A549 (cell line): ENCODE data around the gene SPACDR. TPM values are rescaled to one million over a fixed set of nuclear protein-coding genes. Genes with fewer than 3 reads are reported as not detected.

Experiments used
- ATAC-seq, 2 experiments: fragments of 200-7000 bp in 1 of 2; fragments of >200 bp in 1 of 2; cut with Nextera tagmentation in 1 of 2; cut with Tn5 transposase in 1 of 2; 3 replicates each; pipeline versions ENCODE4 v1.8.0 to v1.9.1; 2018 to 2020; ENCODE audit warnings: mild to moderate bottlenecking in 1 of 2, moderate library complexity in 1 of 2
- CTCF ChIA-PET: fragments of 300-600 bp; sonication (Branson Sonifier 250); formaldehyde crosslinking; extraction: SDS; loops from one replicate; lab custom pipeline; 2021; ENCODE audit warnings: antibody characterized with exemption, inconsistent platforms; lab: Yijun Ruan, JAX
- POLR2A ChIA-PET: fragments of 350-600 bp; formaldehyde crosslinking; extraction: SDS; loops from one replicate; lab custom pipeline; 2021; ENCODE audit warnings: antibody characterized with exemption, inconsistent platforms; lab: Yijun Ruan, JAX
- DNase-seq, 2 experiments: peaks; one replicate each; pipeline versions ENCODE4 v3.0.0 to v3.0.0-alpha.2; 2011 to 2016; ENCODE audit warnings: low read depth in 1 of 2, low spot score in 1 of 2
- FAIRE-seq: peaks from 2 replicates; lab custom pipeline; 2011; peaks lifted over from hg19 to GRCh38; lab: Jason Lieb, UNC
- H3K27ac ChIP-seq, 2 experiments: fragments of >200 bp; sonication (Bioruptor Twin); formaldehyde crosslinking; 3 replicates each; pipeline ENCODE4 v1.5.1; 2016 to 2017
- H3K4me1 ChIP-seq: fragments of >200 bp; sonication (Bioruptor Twin); formaldehyde crosslinking; 3 replicates; pipeline ENCODE4 v1.6.1; 2016
- H3K4me2 ChIP-seq: fragments of >200 bp; sonication (Bioruptor Twin); formaldehyde crosslinking; 3 replicates; pipeline ENCODE4 v1.6.1; 2016
- H3K4me3 ChIP-seq: fragments of >200 bp; sonication (Bioruptor Twin); formaldehyde crosslinking; 3 replicates; pipeline ENCODE4 v1.5.1; 2016
- H3K9me3 ChIP-seq: fragments of >200 bp; sonication (Bioruptor Twin); formaldehyde crosslinking; 3 replicates; pipeline ENCODE4 v1.6.1; 2016
- BHLHE40 ChIP-seq: IDR thresholded peaks from 2 replicates; pipeline ENCODE4 v1.6.1; 2012; ENCODE audit warnings: low read depth, low read length, inconsistent platforms
- CBX2 ChIP-seq: fragments of 200-600 bp; sonication (generic); IDR thresholded peaks from 2 replicates; pipeline ENCODE4 v1.6.1; 2016; ENCODE audit warnings: low read depth, mild to moderate bottlenecking, borderline replicate concordance
- CBX8 ChIP-seq: fragments of 200-600 bp; sonication (generic); IDR thresholded peaks from 2 replicates; pipeline ENCODE4 v1.6.1; 2016
- CHD2 ChIP-seq: fragments of 150-350 bp; IDR thresholded peaks from 2 replicates; pipeline ENCODE4 v1.6.1; 2014; ENCODE audit warnings: low read length; ENCODE audit not compliant: partially characterized antibody
- FOSL2 ChIP-seq, 2 experiments: fragments of 450-650 bp in 1 of 2; fragments of >200 bp in 1 of 2; sonication (Bioruptor Twin) in 1 of 2; formaldehyde crosslinking; IDR thresholded peaks; 2 replicates each; pipeline versions ENCODE4 v1.5.0 to v1.6.1; 2016 to 2020; ENCODE audit warnings: mild to moderate bottlenecking in 1 of 2, moderate library complexity in 1 of 2
- HDAC2 ChIP-seq: fragments of 200-600 bp; sonication (generic); IDR thresholded peaks from 2 replicates; pipeline ENCODE4 v1.6.1; 2016
- HOXB5 ChIP-seq: fragments of 250-450 bp; sonication (Bioruptor Pico); IDR thresholded peaks from 2 replicates; pipeline ENCODE4 v1.5.0; 2020; ENCODE audit warnings: mild to moderate bottlenecking, moderate library complexity
- MAZ ChIP-seq: fragments of 150-350 bp; IDR thresholded peaks from 2 replicates; pipeline ENCODE4 v1.6.1; 2014; ENCODE audit warnings: antibody characterized with exemption, low read depth, low read length, borderline replicate concordance
- MYC ChIP-seq: IDR thresholded peaks from 2 replicates; pipeline ENCODE4 v1.6.1; 2012; ENCODE audit warnings: mild to moderate bottlenecking, inconsistent platforms, low read length, improper control_type of control experiment, borderline replicate concordance
- NFE2L2 ChIP-seq: fragments of 150-350 bp; conservative IDR thresholded peaks from 2 replicates; pipeline ENCODE4 v1.6.1; 2014; ENCODE audit warnings: low read length
- POLR2AphosphoS2 ChIP-seq: conservative IDR thresholded peaks from 2 replicates; pipeline ENCODE4 v1.6.1; 2012; ENCODE audit warnings: low read length, improper control_type of control experiment, inconsistent platforms
- RAD21 ChIP-seq, 2 experiments: fragments of >200 bp in 1 of 2; sonication (Bioruptor Twin) in 1 of 2; formaldehyde crosslinking in 1 of 2; IDR thresholded peaks in 1 of 2; conservative IDR thresholded peaks in 1 of 2; 2 replicates in 1 of 2; 3 replicates in 1 of 2; pipeline ENCODE4 v1.6.1; 2012 to 2018; ENCODE audit warnings: inconsistent platforms in 1 of 2
- RARB ChIP-seq: fragments of 250-450 bp; sonication (Bioruptor Pico); IDR thresholded peaks from 2 replicates; pipeline ENCODE4 v1.8.0; 2021; ENCODE audit warnings: mild to moderate bottlenecking, moderate library complexity
- SMC3 ChIP-seq: fragments of >200 bp; sonication (Bioruptor Twin); formaldehyde crosslinking; IDR thresholded peaks from 3 replicates; pipeline ENCODE4 v1.6.1; 2018; ENCODE audit warnings: inconsistent platforms
- TFCP2L1 ChIP-seq: fragments of 250-450 bp; sonication (Bioruptor Pico); IDR thresholded peaks from 2 replicates; pipeline ENCODE4 v1.5.0; 2021; ENCODE audit warnings: mild to moderate bottlenecking
- TP53 ChIP-seq: fragments of 250-450 bp; sonication (Bioruptor Pico); IDR thresholded peaks from 2 replicates; pipeline ENCODE4 v1.5.0; 2021; ENCODE audit warnings: mild to moderate bottlenecking, moderate library complexity
- ZFP36 ChIP-seq: fragments of 450-650 bp; IDR thresholded peaks from 2 replicates; pipeline ENCODE4 v1.6.1; 2014; ENCODE audit warnings: borderline replicate concordance; ENCODE audit not compliant: partially characterized antibody
- ZNF302 ChIP-seq: fragments of 250-450 bp; sonication (Bioruptor Pico); IDR thresholded peaks from 2 replicates; pipeline ENCODE4 v1.9.0; 2021; ENCODE audit warnings: inconsistent platforms, mild to moderate bottlenecking, moderate library complexity
- WGBS: methylation state at CpG from one replicate; pipeline ENCODE4 v1.1.6; 2017; ENCODE audit errors: missing lambda C conversion rate; 5-methylcytosine and 5-hydroxymethylcytosine counted together
- polyA plus RNA-seq, 4 experiments: library from polyadenylated mRNA; depleted of rRNA in 3 of 4; stranded (reverse); fragments of >200 nt; fragmentation: RNase III in 1 of 4; extraction: RNeasy Plus Mini Kit Qiagen cat#74134 plus additional on column Dnase treatment in 1 of 4; gene quantifications; 2 replicates in 3 of 4; 3 replicates in 1 of 4; pipeline ENCODE4 v1.2.3, GENCODE V29; 2011 to 2017
- TF ChIP-seq, protein P1 (sequence below): IDR thresholded peaks from 2 replicates; pipeline ENCODE4 v1.6.1; 2012; ENCODE audit warnings: low read depth, borderline replicate concordance
- TF ChIP-seq, protein P2 (sequence below): IDR thresholded peaks from 2 replicates; pipeline ENCODE4 v1.6.1; 2012
- TF ChIP-seq, protein P3 (sequence below): fragments of 250-450 bp; sonication (Bioruptor Pico); IDR thresholded peaks from 2 replicates; pipeline ENCODE4 v1.5.0; 2020; ENCODE audit warnings: low read depth, mild to moderate bottlenecking, moderate library complexity
- TF ChIP-seq, protein P4 (sequence below): IDR thresholded peaks from 2 replicates; pipeline ENCODE4 v1.6.1; 2012
- TF ChIP-seq, protein P5 (sequence below): fragments of >200 bp; sonication (Bioruptor Twin); formaldehyde crosslinking; IDR thresholded peaks from 3 replicates; pipeline ENCODE4 v1.5.1; 2016
- TF ChIP-seq, protein P6 (sequence below): fragments of >200 bp; sonication (Bioruptor Twin); formaldehyde crosslinking; IDR thresholded peaks from 2 replicates; pipeline ENCODE4 v1.6.1; 2016

SPACDR gene
- polyA plus RNA-seq, 2 of the 4 experiments (the other 2 are of a cell fraction): 0.17 to 0.34 TPM

DNA sequence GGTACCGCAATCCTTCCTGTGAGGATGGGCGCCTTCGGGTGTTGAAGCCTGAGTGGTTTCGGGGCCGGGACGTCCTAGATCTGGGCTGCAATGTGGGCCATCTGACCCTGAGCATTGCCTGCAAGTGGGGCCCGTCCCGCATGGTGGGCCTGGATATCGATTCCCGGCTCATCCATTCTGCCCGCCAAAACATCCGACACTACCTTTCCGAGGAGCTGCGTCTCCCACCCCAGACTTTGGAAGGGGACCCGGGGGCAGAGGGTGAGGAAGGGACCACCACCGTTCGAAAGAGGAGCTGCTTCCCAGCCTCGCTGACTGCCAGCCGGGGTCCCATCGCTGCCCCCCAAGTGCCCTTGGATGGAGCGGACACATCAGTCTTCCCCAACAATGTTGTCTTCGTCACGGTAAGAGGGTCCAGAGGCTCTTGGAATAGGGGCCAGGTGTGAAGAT is 32.7 kb downstream of the SPACDR start:
- Histone ChIP-seq H3K4me2 (peak overlapping the region; percentile 88), H3K4me1 (peaks cover 34% of the 10 kb centered on the region), H3K4me3 (no peak overlapping the region), H3K27ac (peak overlapping the region in 1 of 2 experiments; percentile 100; a peak in 2 of 6 replicates), H3K9me3 (peaks cover 5% of the 10 kb centered on the region; the same call in 1 of the 3 replicates)
- no peak for TF ChIP-seq CBX8
- TF ChIP-seq RARB (CRISPR knock-in tag): no peak
- TF ChIP-seq CBX2: no peak
- no peak for TF ChIP-seq TP53 (CRISPR knock-in tag)
- TF ChIP-seq HDAC2: no peak
- no peak for TF ChIP-seq FOSL2 (IDR thresholded peaks at IDR 0.05)
- no peak for TF ChIP-seq FOSL2 (CRISPR knock-in tag; IDR thresholded peaks at IDR 0.05)
- TF ChIP-seq, protein P1, sequence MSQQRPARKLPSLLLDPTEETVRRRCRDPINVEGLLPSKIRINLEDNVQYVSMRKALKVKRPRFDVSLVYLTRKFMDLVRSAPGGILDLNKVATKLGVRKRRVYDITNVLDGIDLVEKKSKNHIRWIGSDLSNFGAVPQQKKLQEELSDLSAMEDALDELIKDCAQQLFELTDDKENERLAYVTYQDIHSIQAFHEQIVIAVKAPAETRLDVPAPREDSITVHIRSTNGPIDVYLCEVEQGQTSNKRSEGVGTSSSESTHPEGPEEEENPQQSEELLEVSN: no peak
- TF ChIP-seq TFCP2L1: no peak
- no peak for TF ChIP-seq MYC
- TF ChIP-seq, protein P2, sequence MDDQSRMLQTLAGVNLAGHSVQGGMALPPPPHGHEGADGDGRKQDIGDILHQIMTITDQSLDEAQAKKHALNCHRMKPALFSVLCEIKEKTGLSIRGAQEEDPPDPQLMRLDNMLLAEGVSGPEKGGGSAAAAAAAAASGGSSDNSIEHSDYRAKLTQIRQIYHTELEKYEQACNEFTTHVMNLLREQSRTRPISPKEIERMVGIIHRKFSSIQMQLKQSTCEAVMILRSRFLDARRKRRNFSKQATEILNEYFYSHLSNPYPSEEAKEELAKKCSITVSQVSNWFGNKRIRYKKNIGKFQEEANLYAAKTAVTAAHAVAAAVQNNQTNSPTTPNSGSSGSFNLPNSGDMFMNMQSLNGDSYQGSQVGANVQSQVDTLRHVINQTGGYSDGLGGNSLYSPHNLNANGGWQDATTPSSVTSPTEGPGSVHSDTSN: no peak
- no peak for TF ChIP-seq BHLHE40
- TF ChIP-seq, protein P3, sequence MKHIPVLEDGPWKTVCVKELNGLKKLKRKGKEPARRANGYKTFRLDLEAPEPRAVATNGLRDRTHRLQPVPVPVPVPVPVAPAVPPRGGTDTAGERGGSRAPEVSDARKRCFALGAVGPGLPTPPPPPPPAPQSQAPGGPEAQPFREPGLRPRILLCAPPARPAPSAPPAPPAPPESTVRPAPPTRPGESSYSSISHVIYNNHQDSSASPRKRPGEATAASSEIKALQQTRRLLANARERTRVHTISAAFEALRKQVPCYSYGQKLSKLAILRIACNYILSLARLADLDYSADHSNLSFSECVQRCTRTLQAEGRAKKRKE: no peak
- TF ChIP-seq, protein P4, sequence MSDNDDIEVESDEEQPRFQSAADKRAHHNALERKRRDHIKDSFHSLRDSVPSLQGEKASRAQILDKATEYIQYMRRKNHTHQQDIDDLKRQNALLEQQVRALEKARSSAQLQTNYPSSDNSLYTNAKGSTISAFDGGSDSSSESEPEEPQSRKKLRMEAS: no peak
- TF ChIP-seq ZFP36: no peak
- no peak for TF ChIP-seq NFE2L2
- no peak for TF ChIP-seq SMC3
- no peak for TF ChIP-seq CHD2
- TF ChIP-seq, protein P5, sequence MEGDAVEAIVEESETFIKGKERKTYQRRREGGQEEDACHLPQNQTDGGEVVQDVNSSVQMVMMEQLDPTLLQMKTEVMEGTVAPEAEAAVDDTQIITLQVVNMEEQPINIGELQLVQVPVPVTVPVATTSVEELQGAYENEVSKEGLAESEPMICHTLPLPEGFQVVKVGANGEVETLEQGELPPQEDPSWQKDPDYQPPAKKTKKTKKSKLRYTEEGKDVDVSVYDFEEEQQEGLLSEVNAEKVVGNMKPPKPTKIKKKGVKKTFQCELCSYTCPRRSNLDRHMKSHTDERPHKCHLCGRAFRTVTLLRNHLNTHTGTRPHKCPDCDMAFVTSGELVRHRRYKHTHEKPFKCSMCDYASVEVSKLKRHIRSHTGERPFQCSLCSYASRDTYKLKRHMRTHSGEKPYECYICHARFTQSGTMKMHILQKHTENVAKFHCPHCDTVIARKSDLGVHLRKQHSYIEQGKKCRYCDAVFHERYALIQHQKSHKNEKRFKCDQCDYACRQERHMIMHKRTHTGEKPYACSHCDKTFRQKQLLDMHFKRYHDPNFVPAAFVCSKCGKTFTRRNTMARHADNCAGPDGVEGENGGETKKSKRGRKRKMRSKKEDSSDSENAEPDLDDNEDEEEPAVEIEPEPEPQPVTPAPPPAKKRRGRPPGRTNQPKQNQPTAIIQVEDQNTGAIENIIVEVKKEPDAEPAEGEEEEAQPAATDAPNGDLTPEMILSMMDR: no peak
- no peak for TF ChIP-seq RAD21 (conservative IDR thresholded peaks at IDR 0.05 in 1 of 2, IDR thresholded peaks at IDR 0.05 in 1 of 2)
- no peak for ATAC-seq
- ChIA-PET POLR2A (no interaction called here), CTCF (no interaction called here)
- DNase-seq: no peak
- WGBS: 96% methylated on average over 23 of the region's 23 CpGs
- no peak for FAIRE-seq

DNA sequence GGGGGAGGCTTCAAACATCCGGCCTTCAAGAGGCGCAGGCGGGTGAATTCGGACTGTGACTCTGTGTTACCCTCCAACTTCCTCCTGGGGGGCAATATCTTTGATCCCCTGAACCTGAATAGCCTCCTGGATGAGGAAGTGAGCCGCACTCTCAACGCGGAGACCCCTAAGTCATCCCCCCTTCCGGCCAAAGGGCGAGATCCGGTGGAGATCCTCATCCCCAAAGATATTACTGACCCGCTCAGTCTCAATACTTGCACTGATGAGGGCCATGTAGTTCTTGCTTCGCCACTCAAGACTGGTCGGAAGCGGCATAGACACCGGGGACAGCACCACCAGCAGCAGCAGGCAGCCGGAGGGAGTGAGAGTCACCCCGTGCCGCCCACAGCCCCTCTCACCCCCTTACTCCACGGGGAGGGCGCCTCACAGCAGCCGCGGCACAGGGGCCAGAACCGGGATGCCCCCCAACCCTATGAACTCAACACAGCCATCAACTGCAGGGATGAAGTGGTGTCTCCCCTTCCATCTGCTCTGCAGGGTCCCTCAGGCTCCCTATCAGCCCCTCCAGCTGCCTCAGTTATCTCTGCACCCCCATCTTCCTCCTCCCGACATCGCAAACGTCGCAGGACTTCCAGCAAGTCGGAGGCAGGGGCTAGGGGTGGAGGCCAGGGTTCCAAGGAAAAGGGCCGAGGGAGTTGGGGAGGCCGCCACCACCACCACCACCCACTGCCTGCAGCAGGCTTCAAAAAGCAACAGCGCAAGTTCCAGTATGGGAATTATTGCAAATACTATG is 33.4 kb downstream of the SPACDR start:
- peak overlapping the region; percentile 93 to 100 for H3K27ac ChIP-seq
- POLR2A ChIA-PET: interaction anchor here (1.2 to 2.8 kb wide), 4 partner anchors 16 to 444 kb away, joined by 4 to 16 read pairs (median 10); partner anchors contain the start of gene SRRT
- WGBS: 70% methylated on average over 29 of the region's 31 CpGs
- peaks cover 34% of the 10 kb centered on the region for H3K4me1 ChIP-seq
- FAIRE-seq: no peak
- peaks cover 5% of the 10 kb centered on the region; the same call in 1 of the 3 replicates for H3K9me3 ChIP-seq
- no peak for DNase-seq
- peak overlapping the region; percentile 88 for H3K4me2 ChIP-seq
- no peak for ATAC-seq
- CTCF ChIA-PET: interaction anchor here (1.8 kb wide), 1 partner anchor 19 kb away, joined by 7 read pairs; no protein-coding TSS in a partner anchor
- H3K4me3 ChIP-seq: peak overlapping the region; percentile 86
- no peak for TF ChIP-seq HOXB5 (CRISPR knock-in tag)
- TF ChIP-seq TP53 (CRISPR knock-in tag): no peak
- TF ChIP-seq, protein P2: no peak
- TF ChIP-seq, protein P3: no peak
- TF ChIP-seq, protein P6, sequence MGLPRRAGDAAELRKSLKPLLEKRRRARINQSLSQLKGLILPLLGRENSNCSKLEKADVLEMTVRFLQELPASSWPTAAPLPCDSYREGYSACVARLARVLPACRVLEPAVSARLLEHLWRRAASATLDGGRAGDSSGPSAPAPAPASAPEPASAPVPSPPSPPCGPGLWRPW: no peak
- TF ChIP-seq FOSL2 (IDR thresholded peaks at IDR 0.05): no peak
- no peak for TF ChIP-seq FOSL2 (CRISPR knock-in tag; IDR thresholded peaks at IDR 0.05)
- TF ChIP-seq CHD2: no peak
- no peak for TF ChIP-seq RARB (CRISPR knock-in tag)
- no peak for TF ChIP-seq MAZ
- no peak for TF ChIP-seq ZNF302 (CRISPR knock-in tag)
- TF ChIP-seq POLR2AphosphoS2: no peak
- TF ChIP-seq CBX8: no peak
